ENCODE results near the gene NFAM1.

GRCh38 chr22:42430528-42431125 is 1.6 kb downstream of the NFAM1 start:
- TF ChIP-seq REST (IDR thresholded peaks at IDR 0.05) (no peak), CTCF (IDR thresholded peaks at IDR 0.05; ENCODE audit: low read depth, low read length, missing input control) (no peak), RAD21 (IDR thresholded peaks at IDR 0.05) (no peak), JUND (IDR thresholded peaks at IDR 0.05) (no peak), YY1 (IDR thresholded peaks at IDR 0.05) (no peak), ATF3 (IDR thresholded peaks at IDR 0.05) (no peak), RXRA (IDR thresholded peaks at IDR 0.05) (no peak), GABPA (IDR thresholded peaks at IDR 0.05 in 1 of 2, conservative IDR thresholded peaks at IDR 0.05 in 1 of 2) (no peak), FOXA1 (IDR thresholded peaks at IDR 0.05) (no peak), HNF4A (conservative IDR thresholded peaks at IDR 0.05) (no peak)

Measured in liver (tissue), 3 donors.